Right renal pelvis (tissue), 4 donors: ENCODE data around the gene COL24A1. TPM values are rescaled to one million over a fixed set of nuclear protein-coding genes. Genes with fewer than 3 reads are reported as not detected.
"Not testable (repeated sequence)": the region's sequence is repeated elsewhere in the genome, so short reads cannot be mapped to it uniquely, and the experiment has no call there.

Experiments
- DNase-seq, 4 donors: peaks; one replicate each; pipeline ENCODE4 v3.0.0-alpha.2; 2013; ENCODE audit warnings: low read depth in 4 of 4, low spot score in 3 of 4, missing footprints in 1 of 4
- polyA plus RNA-seq, 4 donors: library from polyadenylated mRNA; unstranded; fragments of 120-200 nt; gene quantifications; one replicate each; pipeline ENCODE4 v1.2.1, GENCODE V29; 2013; ENCODE audit not compliant: insufficient read length in 4 of 4

COL24A1 gene
- polyA plus RNA-seq, 4 donors: 1.8 to 2.2 (median 1.9) TPM

DNA sequence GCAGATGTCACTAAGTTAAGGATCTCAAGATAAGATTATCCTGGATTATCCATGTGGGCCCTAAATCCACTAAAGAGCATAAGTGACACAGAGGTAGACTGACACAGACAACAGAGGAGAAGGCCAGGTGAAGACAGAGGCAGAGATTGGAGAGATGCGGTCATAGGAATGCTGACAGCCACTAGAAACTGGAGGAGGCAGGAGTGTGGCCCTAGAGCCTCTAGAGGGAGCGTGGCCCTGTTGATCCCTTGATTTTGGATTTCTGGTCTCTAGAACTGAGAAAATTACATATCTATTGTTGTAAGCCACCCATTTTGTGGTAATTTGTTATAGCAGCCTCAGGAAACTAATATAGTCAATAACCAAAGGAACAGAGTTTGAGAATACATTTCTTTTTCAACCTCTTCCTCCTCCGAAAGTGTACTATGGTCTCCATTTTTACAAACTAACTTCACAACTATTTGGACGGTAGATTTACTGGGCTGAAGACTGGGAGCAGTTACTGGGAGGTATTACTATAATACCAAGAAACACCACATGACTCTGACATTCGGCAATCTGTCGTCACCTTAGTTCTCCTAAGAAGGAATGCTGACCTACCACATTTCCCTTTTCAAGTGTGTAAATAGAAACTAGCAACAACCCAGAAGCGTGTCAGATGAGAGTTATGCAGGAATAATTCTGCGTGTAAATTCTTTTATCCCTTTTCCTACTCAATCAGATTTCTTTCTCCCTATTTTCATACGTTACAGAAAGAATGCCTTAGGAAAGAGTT, 332.3 kb downstream of the COL24A1 start:
- no peak for DNase-seq

DNA sequence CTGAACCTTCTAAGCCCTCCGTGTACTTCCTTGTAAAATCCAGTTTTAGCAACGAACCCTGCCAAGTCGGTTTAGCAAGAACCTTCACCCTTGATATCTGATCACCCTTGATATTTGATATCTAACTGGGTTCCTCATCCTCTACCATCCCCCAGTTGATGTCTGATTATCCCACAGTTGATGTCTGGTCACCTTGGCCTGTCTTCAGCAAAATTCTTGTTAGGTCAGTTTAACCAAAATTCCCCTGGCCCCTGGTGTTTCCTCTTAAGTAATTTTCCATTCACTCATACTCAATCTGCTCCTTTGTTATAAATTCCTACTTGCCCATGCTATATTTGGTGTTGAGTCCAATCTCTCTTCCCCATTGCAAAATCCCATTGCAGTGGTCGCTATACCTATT, 333.9 kb downstream of the COL24A1 start:
- DNase-seq: no peak

DNA sequence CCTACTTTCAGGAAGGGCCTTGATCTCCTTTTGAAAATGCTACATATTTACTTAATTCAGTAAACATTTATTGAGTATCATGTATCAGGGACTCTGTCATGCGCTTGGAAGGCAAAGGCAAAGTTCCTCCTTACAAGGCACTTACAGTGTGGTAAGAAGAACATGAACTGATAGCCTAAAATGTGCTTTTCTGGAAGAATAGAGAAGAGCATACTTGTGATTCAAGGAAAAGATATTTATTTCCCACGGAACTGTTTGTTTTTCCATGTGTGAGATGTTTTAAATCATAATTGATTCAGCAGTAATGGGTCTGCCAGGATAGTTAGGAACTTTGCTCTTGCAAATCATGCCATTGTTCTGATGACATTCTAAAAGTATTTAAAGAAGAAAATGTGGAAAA, 338.2 kb downstream of the COL24A1 start:
- no peak for DNase-seq

- no peak for DNase-seq
These were observed 340.0 kb downstream of the COL24A1 start for GRCh38 chr1:85816606-85817005.

GRCh38 chr1:85815906-85816305, 340.7 kb downstream of the COL24A1 start:
- DNase-seq: no peak

GRCh38 chr1:85806236-85806965, 350.2 kb downstream of the COL24A1 start:
- DNase-seq: no peak

DNA sequence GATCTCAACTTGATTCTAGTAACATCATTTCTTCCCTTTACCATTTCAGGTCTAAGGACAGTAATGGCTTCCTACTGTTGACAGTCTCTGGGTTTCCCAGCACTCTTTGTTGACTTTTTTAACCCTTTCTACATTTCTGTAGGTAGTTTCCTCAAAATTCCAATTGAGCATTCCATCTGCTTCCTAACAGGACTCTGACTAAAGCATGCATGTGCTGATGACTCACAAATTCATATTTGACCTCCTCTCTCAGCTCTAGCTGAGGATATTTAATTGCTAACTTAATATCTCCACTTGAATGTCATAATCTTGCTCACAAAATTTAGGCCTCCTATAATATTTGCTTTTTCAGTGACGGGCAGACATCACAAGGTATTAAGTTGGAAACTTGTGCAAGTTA, 355.1 kb downstream of the COL24A1 start:
- no peak for DNase-seq

GRCh38 chr1:85799737-85800136, 356.8 kb downstream of the COL24A1 start:
- no peak for DNase-seq

GRCh38 chr1:85798419-85798818, 358.2 kb downstream of the COL24A1 start:
- no peak for DNase-seq

- not testable (repeated sequence) for DNase-seq
These were observed 379.6 kb downstream of the COL24A1 start for GRCh38 chr1:85777021-85777420.

DNA sequence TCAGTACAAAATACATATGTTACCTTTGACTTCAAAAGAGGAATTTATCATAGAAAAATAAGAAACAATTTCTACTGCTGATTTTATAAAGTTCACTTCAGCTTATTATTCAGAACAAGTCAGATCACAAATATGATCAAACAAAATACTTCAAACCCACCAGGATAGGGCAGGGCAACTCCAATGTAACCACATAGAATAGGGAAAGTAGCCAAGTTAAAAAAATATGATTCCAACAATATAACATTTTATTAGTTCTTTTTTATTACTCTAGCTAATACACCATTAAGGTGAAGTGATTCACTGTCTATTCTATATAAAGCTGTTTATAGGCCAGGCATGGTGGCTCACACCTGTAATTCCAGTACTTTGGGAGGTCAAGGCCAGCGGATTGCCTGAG, 393.8 kb downstream of the COL24A1 start:
- DNase-seq: no peak

- DNase-seq: no peak
These were observed 399.7 kb downstream of the COL24A1 start for GRCh38 chr1:85756864-85757263.

- DNase-seq: no peak
These were observed 408.5 kb downstream of the COL24A1 start for GRCh38 chr1:85748120-85748519.

DNA sequence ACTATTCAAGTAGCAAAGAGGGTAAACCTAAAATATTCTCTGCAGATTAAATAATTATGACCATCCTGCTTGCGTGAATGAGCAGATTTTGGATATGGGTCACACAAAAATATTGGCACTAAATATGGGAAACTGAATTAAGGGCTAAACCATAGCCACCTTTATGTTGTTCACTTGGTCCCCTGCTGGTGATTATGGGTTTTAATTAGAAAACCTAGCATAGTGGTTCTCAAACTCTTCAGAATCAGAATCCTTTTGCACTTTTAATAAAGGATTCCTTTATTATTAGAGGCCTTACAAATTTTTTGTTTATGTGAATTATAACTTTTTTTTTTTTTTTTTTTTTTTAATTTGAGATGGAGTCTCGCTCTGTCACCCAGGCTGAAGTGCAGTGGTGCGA, 409.8 kb downstream of the COL24A1 start:
- no peak for DNase-seq

GRCh38 chr1:85743814-85744213, 412.8 kb downstream of the COL24A1 start:
- DNase-seq: no peak

GRCh38 chr1:85734931-85735330, 421.6 kb downstream of the COL24A1 start:
- peak; percentile 21 to 67 (median 60) for DNase-seq

DNA sequence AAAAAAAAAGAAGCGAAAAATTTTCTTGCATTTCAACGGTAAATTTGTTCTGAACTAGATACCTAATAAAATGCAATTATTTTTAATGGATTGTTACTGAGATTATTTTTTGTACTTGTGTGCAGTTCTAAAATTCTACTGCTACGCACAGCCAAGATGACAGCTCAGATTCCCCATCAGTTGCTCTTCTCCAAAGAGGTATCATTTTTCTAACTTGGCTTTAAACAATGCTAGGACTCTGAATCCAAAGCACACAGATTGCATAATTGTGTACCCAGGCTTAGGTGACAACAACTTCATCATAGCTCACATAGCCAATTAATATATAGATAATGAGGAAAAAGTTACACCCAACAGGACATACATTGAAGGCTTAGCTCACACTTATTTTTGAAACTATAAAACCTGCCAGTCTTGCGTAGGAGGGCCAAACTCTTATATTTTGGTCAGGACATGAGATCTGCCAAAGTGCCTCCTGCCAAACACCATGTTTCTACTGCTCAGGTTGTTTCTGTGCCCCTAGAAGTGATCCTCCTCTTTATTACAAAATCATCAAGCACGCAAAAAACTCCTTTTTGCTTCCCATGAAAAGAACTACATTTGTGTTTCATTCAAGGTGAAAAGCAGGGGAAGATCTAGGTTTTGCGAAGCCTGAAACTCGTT, 437.8 kb downstream of the COL24A1 start:
- no peak for DNase-seq

DNA sequence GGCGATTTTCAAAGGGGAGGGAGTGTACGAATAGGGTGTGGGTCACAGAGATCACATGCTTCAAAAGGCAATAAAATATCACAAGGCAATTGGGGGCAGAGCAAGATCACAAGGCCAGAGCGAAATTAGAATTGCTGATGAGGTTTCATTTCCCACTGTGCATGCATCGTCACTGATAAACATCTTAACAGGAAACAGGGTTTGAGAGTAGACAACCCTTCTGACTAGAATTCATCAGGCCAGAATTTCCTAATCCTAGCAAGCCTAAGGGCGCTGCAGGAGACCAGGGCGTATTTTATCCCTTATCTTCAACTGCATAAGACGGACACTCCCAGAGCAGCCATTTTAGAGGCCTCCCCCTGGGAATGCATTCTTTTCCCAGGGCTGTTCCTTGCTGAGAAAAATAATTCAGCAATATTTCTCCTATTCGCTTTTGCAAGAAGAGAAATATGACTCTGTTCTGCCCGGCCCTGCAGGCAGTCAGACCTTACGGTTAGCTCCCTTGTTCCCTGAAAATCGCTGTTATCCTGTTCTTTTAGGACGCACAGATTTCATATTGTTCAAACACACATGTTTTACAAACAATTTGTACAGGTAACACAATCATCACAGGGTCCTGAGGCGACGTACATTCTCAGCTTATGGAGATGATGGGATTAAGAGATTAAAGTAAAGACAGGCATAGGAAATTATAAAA, 442.0 kb downstream of the COL24A1 start:
- DNase-seq: not testable (repeated sequence)

- no peak for DNase-seq
These were observed 447.7 kb downstream of the COL24A1 start for GRCh38 chr1:85708829-85709227.

- peak; percentile 77 to 87 (median 82) for DNase-seq
These were observed 448.4 kb downstream of the COL24A1 start, which contains the start of gene ZNHIT6 for GRCh38 chr1:85707990-85708828. ZNHIT6 (minus strand) TSS chr1:85708433; CDS start chr1:85708284, 149 bp downstream.
